ENCODE data around the gene FUNDC1.
"Not testable (repeated sequence)": the region's sequence is repeated elsewhere in the genome, so short reads cannot be mapped to it uniquely, and the experiment has no call there.

The FUNDC1 gene

GRCh38 chrX:44542567-44543325, at the start of gene FUNDC1:
Gene FUNDC1, minus strand, starts transcription at chrX:44542859. Its CDS starts 27 bp downstream, at chrX:44542832.
- DNase-seq = peak; percentile 29

GRCh38 chrX:44585866-44586265, 43.2 kb upstream of the FUNDC1 start:
- DNase-seq = no peak

GRCh38 chrX:44580466-44580865, 37.8 kb upstream of the FUNDC1 start:
- DNase-seq = no peak

GRCh38 chrX:44572340-44572938, 29.8 kb upstream of the FUNDC1 start:
- DNase-seq = no peak

GRCh38 chrX:44570522-44570921, 27.9 kb upstream of the FUNDC1 start:
- no peak for DNase-seq

GRCh38 chrX:44569122-44569521, 26.5 kb upstream of the FUNDC1 start:
- no peak for DNase-seq

GRCh38 chrX:44568196-44568595, 25.5 kb upstream of the FUNDC1 start:
- DNase-seq = no peak

- not testable (repeated sequence) for DNase-seq
Observed at GRCh38 chrX:44561896-44562295, 19.2 kb upstream of the FUNDC1 start.

- no peak for DNase-seq
Observed at GRCh38 chrX:44550563-44550962, 7.9 kb upstream of the FUNDC1 start.

- DNase-seq = not testable (repeated sequence)
Observed at GRCh38 chrX:44545454-44545853, 2.8 kb upstream of the FUNDC1 start.

GRCh38 chrX:44544036-44544435, 1.4 kb upstream of the FUNDC1 start:
- DNase-seq = no peak

- no peak for DNase-seq
Observed at GRCh38 chrX:44536198-44536597, 6.5 kb downstream of the FUNDC1 start.

- no peak for DNase-seq
Observed at GRCh38 chrX:44529310-44529709, 13.3 kb downstream of the FUNDC1 start.

- no peak for DNase-seq
Observed at GRCh38 chrX:44514272-44514671, 28.4 kb downstream of the FUNDC1 start.

- no peak for DNase-seq
Observed at GRCh38 chrX:44507292-44507691, 35.4 kb downstream of the FUNDC1 start.

GRCh38 chrX:44506678-44507077, 36.0 kb downstream of the FUNDC1 start:
- no peak for DNase-seq

- DNase-seq = no peak
Observed at GRCh38 chrX:44503560-44503959, 39.1 kb downstream of the FUNDC1 start.

GRCh38 chrX:44495091-44495490, 47.6 kb downstream of the FUNDC1 start:
- DNase-seq = no peak

- DNase-seq = no peak
Observed at GRCh38 chrX:44494357-44494756, 48.3 kb downstream of the FUNDC1 start.

GRCh38 chrX:44489515-44489914, 53.1 kb downstream of the FUNDC1 start:
- no peak for DNase-seq

GRCh38 chrX:44484607-44485146, 58.0 kb downstream of the FUNDC1 start:
- no peak for DNase-seq

GRCh38 chrX:44483965-44484606, 58.6 kb downstream of the FUNDC1 start:
- DNase-seq = no peak

- no peak for DNase-seq
Observed at GRCh38 chrX:44482575-44482974, 60.1 kb downstream of the FUNDC1 start.

- DNase-seq = no peak
Observed at GRCh38 chrX:44480591-44480990, 62.1 kb downstream of the FUNDC1 start.

Data from SIG-M5 (cell line).